PC-3 (cell line): ENCODE data around the gene GLB1L. TPM values are rescaled to one million over a fixed set of nuclear protein-coding genes. Genes with fewer than 3 reads are reported as not detected.
"Not testable (repeated sequence)": the region's sequence is repeated elsewhere in the genome, so short reads cannot be mapped to it uniquely, and the experiment has no call there.

Source experiments
- ATAC-seq: fragments of 200-7000 bp; cut with Tn5 transposase; 2 replicates; pipeline ENCODE4 v1.9.1; 2020; ENCODE audit warnings: mild to moderate bottlenecking, moderate library complexity
- BruUV-seq: library from RNA; stranded (reverse); fragments of 400-500 nt; replicated peaks from 2 replicates; lab custom pipeline; 2021; lab: Mats Ljungman, UMichigan
- CTCF ChIA-PET: fragments of 300-600 bp; sonication (Branson Sonifier 250); formaldehyde crosslinking; loops from one replicate; lab custom pipeline; 2022; ENCODE audit warnings: antibody characterized with exemption; lab: Charles Lee
- POLR2A ChIA-PET: fragments of 300-600 bp; sonication (Branson Sonifier 250); formaldehyde crosslinking; loops from one replicate; lab custom pipeline; 2022; ENCODE audit warnings: antibody characterized with exemption; ENCODE audit not compliant: unreplicated experiment; lab: Charles Lee
- DNase-seq: peaks from one replicate; pipeline ENCODE4 v3.0.0-alpha.2; 2015
- H2AFZ ChIP-seq: fragments of 300-600 bp; sonication (generic); 2 replicates; pipeline ENCODE4 v1.6.0; 2016; ENCODE audit warnings: antibody characterized with exemption, low read length
- H3F3A ChIP-seq: fragments of 300-600 bp; sonication (generic); one replicate; pipeline ENCODE4 v1.6.0; 2017; ENCODE audit warnings: antibody characterized with exemption, low read length, control low read depth, mild to moderate bottlenecking; ENCODE audit not compliant: unreplicated experiment
- H3K27ac ChIP-seq: fragments of 300-600 bp; sonication (generic); 2 replicates; pipeline ENCODE4 v1.5.1; 2016; ENCODE audit warnings: mild to moderate bottlenecking, low read length
- H3K27me3 ChIP-seq: fragments of 300-600 bp; sonication (generic); 2 replicates; pipeline ENCODE4 v1.6.1; 2016; ENCODE audit warnings: low read length, mixed read lengths
- H3K36me3 ChIP-seq: fragments of 300-600 bp; sonication (generic); 2 replicates; pipeline ENCODE4 v1.6.1; 2016; ENCODE audit warnings: low read depth, mixed run types, low read length, mixed read lengths
- H3K4me1 ChIP-seq: fragments of 300-600 bp; sonication (generic); 2 replicates; pipeline ENCODE4 v1.5.1; 2016; ENCODE audit warnings: low read length; ENCODE audit not compliant: insufficient read depth
- H3K4me2 ChIP-seq: fragments of 300-600 bp; sonication (generic); 2 replicates; pipeline ENCODE4 v1.6.0; 2016; ENCODE audit warnings: low read length
- H3K4me3 ChIP-seq: fragments of 300-600 bp; sonication (generic); 2 replicates; pipeline ENCODE4 v1.5.1; 2016; ENCODE audit warnings: mild to moderate bottlenecking, low read length, mixed read lengths
- H3K79me2 ChIP-seq: fragments of 300-600 bp; sonication (generic); 2 replicates; pipeline ENCODE4 v1.6.1; 2017; ENCODE audit warnings: low read length, mixed read lengths
- H3K9ac ChIP-seq: fragments of 300-600 bp; sonication (generic); 2 replicates; pipeline ENCODE4 v1.6.0; 2016; ENCODE audit warnings: mild to moderate bottlenecking, low read length
- H3K9me2 ChIP-seq: fragments of 300-600 bp; sonication (generic); replicated peaks from 2 replicates; pipeline ENCODE4 v1.6.1; 2016; ENCODE audit warnings: mixed run types, low read length, mixed read lengths
- H3K9me3 ChIP-seq: fragments of 300-600 bp; sonication (generic); 2 replicates; pipeline ENCODE4 v1.6.1; 2016; ENCODE audit warnings: low read length, mixed read lengths
- H4K20me1 ChIP-seq: fragments of 300-600 bp; sonication (generic); 2 replicates; pipeline ENCODE4 v1.6.1; 2016; ENCODE audit warnings: low read length, mixed read lengths
- CTCF ChIP-seq: fragments of 300-600 bp; sonication (generic); conservative IDR thresholded peaks from 2 replicates; pipeline ENCODE4 v1.5.1; 2017; ENCODE audit warnings: antibody characterized with exemption, low read depth, mild to moderate bottlenecking, low read length
- EZH2 ChIP-seq: fragments of 300-600 bp; sonication (generic); IDR thresholded peaks from one replicate; pipeline ENCODE4 v1.6.1; 2017; ENCODE audit warnings: antibody characterized with exemption, mild to moderate bottlenecking, low read length; ENCODE audit not compliant: unreplicated experiment
- EZH2phosphoT487 ChIP-seq: fragments of 300-600 bp; sonication (generic); IDR thresholded peaks from 2 replicates; pipeline ENCODE4 v1.6.1; 2018; ENCODE audit warnings: mild to moderate bottlenecking, antibody characterized with exemption, low read length, borderline replicate concordance
- intact Hi-C: fragments of 100-400 bp; cut with micrococcal nuclease; formaldehyde crosslinking; loops from 2 replicates; pipeline ENCODE4 v1.9.0; 2023
- total RNA-seq: library from RNA; depleted of rRNA; stranded (reverse); fragments of >200 nt; gene quantifications from 2 replicates; pipeline ENCODE4 v1.2.3, GENCODE V29; 2014

The GLB1L gene
- total RNA-seq, 1 experiment from 2014 or later: 6.0 TPM

GRCh38 chr2:219205981-219206327 is 39.3 kb downstream of the GLB1L start:
- H3K27ac ChIP-seq: peak overlapping the region; percentile 4
- H3K27me3 ChIP-seq: no peaks in the 10 kb centered on the region
- no peaks in the 10 kb centered on the region for H4K20me1 ChIP-seq
- no peak for TF ChIP-seq EZH2phosphoT487
- TF ChIP-seq EZH2: no peak
- no peak for TF ChIP-seq CTCF
- TSS peak; percentile 86 for BruUV-seq
- no peaks in the 10 kb centered on the region for H3F3A ChIP-seq
- no peak for ATAC-seq
- peak overlapping the region; percentile 96 for H3K4me2 ChIP-seq
- H2AFZ ChIP-seq: peak overlapping the region; percentile 66
- H3K36me3 ChIP-seq: no peaks in the 10 kb centered on the region
- H3K9me2 ChIP-seq: no peaks in the 10 kb centered on the region
- H3K9ac ChIP-seq: peak overlapping the region; percentile 56
- intact Hi-C loops: loop anchor here (1.0 kb wide), 1 partner anchor 29 kb away; no protein-coding TSS in a partner anchor
- peak overlapping the region; percentile 66 for H3K4me3 ChIP-seq
- ChIA-PET CTCF (interaction anchor here (0.6 kb wide), 1 partner anchor 335 kb away, joined by 3 read pairs; no protein-coding TSS in a partner anchor), POLR2A (interaction anchor here (0.6 to 1.1 kb wide), 3 partner anchors 24 to 48 kb away, joined by 3 to 4 read pairs (median 3); partner anchors contain the start of genes ANKZF1, ATG9A and TUBA4A)
- DNase-seq: no peak
- no peaks in the 10 kb centered on the region for H3K9me3 ChIP-seq
- H3K79me2 ChIP-seq: peaks cover 5% of the 10 kb centered on the region; the same call in 1 of the 2 replicates
- peaks cover 20% of the 10 kb centered on the region for H3K4me1 ChIP-seq

GRCh38 chr2:219205165-219205538 is 40.1 kb downstream of the GLB1L start:
- intact Hi-C loops: no loop called here
- no peaks in the 10 kb centered on the region for H4K20me1 ChIP-seq
- no peaks in the 10 kb centered on the region for H3K36me3 ChIP-seq
- TF ChIP-seq EZH2phosphoT487: no peak
- no peak for TF ChIP-seq EZH2
- TF ChIP-seq CTCF: no peak
- no peaks in the 10 kb centered on the region for H3K9me2 ChIP-seq
- BruUV-seq: no TSS peak
- peaks cover 5% of the 10 kb centered on the region; the same call in 1 of the 2 replicates for H3K79me2 ChIP-seq
- no peaks in the 10 kb centered on the region for H3K27me3 ChIP-seq
- H3K9me3 ChIP-seq: no peaks in the 10 kb centered on the region
- no peak overlapping the region for H2AFZ ChIP-seq
- H3K9ac ChIP-seq: no peak overlapping the region
- no peak overlapping the region for H3K4me3 ChIP-seq
- H3F3A ChIP-seq: no peaks in the 10 kb centered on the region
- no peak overlapping the region for H3K27ac ChIP-seq
- H3K4me1 ChIP-seq: peaks cover 20% of the 10 kb centered on the region
- DNase-seq: no peak
- no peak for ATAC-seq
- CTCF ChIA-PET: no interaction called here
- POLR2A ChIA-PET: no interaction called here
- no peak overlapping the region for H3K4me2 ChIP-seq

- Histone ChIP-seq H3K27ac (no peak overlapping the region), H2AFZ (no peak overlapping the region), H3K79me2 (peaks cover 5% of the 10 kb centered on the region; the same call in 1 of the 2 replicates), H3K4me3 (no peak overlapping the region), H3K4me2 (no peak overlapping the region), H3K4me1 (peaks cover 20% of the 10 kb centered on the region), H3K9me2 (no peaks in the 10 kb centered on the region), H3F3A (no peaks in the 10 kb centered on the region), H3K9ac (no peak overlapping the region), H3K36me3 (no peaks in the 10 kb centered on the region), H3K9me3 (no peaks in the 10 kb centered on the region), H3K27me3 (no peaks in the 10 kb centered on the region), H4K20me1 (no peaks in the 10 kb centered on the region)
- TF ChIP-seq EZH2: no peak
- no peak for TF ChIP-seq CTCF
- TF ChIP-seq EZH2phosphoT487: no peak
- intact Hi-C loops: no loop called here
- BruUV-seq: no TSS peak
- CTCF ChIA-PET: no interaction called here
- DNase-seq (no peak), ATAC-seq (no peak)
- POLR2A ChIA-PET: no interaction called here
Observed at GRCh38 chr2:219204425-219205164, 40.6 kb downstream of the GLB1L start.

GRCh38 chr2:219201331-219201730 is 43.9 kb downstream of the GLB1L start:
- H3K9ac ChIP-seq, H3F3A ChIP-seq, H3K4me1 ChIP-seq, intact Hi-C loops, H4K20me1 ChIP-seq, H3K9me2 ChIP-seq, ATAC-seq, POLR2A ChIA-PET, H3K27ac ChIP-seq, H2AFZ ChIP-seq, CTCF ChIA-PET, H3K4me3 ChIP-seq, DNase-seq, H3K9me3 ChIP-seq, H3K27me3 ChIP-seq, H3K36me3 ChIP-seq, H3K79me2 ChIP-seq, H3K4me2 ChIP-seq, BruUV-seq: not testable (repeated sequence)
